KOPT-K1 (cell line): ENCODE results near the gene ANAPC1.
A peak's percentile ranks its signal among the peaks of the same experiment; 100 is the strongest.
"Not testable (repeated sequence)": the region's sequence is repeated elsewhere in the genome, so short reads cannot be mapped to it uniquely, and the experiment has no call there.

Experiments used
- H3K27ac ChIP-seq: fragments of 200-600 bp; sonication (generic); 2 replicates; pipeline ENCODE4 v1.5.1; 2016; ENCODE audit warnings: antibody characterized with exemption, mild to moderate bottlenecking, low read depth, low read length; ENCODE audit not compliant: poor library complexity, severe bottlenecking
- H3K36me3 ChIP-seq: fragments of 200-600 bp; sonication (generic); 2 replicates; pipeline ENCODE4 v1.5.1; 2017; ENCODE audit warnings: antibody characterized with exemption, mild to moderate bottlenecking, low read length, moderate library complexity; ENCODE audit not compliant: insufficient read depth
- H3K9me3 ChIP-seq: fragments of 200-600 bp; sonication (generic); 2 replicates; pipeline ENCODE4 v1.5.1; 2017; ENCODE audit warnings: antibody characterized with exemption, low read length, mild to moderate bottlenecking; ENCODE audit not compliant: insufficient read depth, poor library complexity, severe bottlenecking

ANAPC1 gene

DNA sequence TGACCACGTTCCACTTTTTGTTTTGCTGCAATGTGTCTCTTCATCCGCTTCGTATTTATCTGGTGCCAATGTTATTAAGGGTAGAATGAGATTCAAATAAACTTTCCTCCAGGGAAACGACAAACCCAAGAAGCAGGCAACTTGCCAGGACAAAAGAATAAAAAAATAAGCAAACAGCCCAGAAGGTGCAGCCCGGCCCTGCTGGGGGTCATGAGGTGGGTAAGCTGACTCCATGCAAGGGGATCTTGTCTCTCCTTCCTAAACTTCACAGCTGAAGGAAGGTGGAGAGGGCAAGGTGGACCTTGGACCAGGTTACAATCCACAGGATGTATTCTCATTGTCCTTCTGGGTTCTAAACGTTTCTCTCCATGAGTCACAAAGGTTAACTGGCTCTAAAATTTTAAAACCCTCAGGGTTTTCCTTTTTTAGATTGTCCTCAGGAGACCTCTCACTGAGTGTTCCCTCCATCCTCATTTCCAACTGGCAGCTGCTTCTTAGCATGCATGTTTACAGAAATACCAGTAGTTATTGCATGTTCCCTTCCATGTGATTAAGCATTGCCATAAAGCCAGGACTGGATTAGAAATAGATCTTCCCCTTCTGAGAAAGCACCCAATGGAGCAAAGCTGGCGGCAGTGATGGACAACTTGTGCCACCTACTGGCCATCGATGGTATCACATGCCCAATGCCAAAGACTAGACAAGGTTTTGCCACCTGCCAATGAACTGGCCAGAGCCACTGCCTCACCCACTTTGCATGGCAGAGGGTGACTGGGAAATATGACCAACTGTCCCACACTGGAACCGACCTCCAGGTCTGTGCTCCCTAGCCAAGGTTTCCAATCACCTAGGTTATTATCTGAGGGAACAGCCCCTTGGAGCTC lies 147.9 kb downstream of the ANAPC1 start:
- H3K27ac ChIP-seq, result peak overlapping the region; percentile 54
- not testable (repeated sequence) for H3K9me3 ChIP-seq

DNA sequence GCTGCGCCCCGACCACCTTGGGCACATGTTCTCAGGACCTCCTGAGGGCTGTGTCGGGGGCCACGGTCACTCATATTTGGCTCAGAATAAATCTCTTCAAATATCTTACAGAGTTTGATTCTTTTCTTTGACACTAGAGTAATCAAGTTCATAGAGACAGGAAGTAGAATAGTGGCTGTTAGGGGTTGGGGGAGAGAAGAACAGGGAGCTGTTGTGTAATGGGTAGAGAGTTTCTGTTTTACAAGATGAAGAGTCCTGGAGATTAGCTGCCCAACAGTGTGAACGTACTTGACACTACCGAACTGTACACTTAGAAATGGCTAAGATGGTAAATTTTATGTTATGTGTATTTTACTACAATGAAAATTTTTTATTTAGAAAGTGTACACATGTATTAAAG lies 148.6 kb downstream of the ANAPC1 start:
- H3K36me3 ChIP-seq, H3K9me3 ChIP-seq: not testable (repeated sequence)
- H3K27ac ChIP-seq, result peak overlapping the region; percentile 54

More for the DNA sequence above, 147.9 kb downstream of the ANAPC1 start:
- not testable (repeated sequence) for H3K36me3 ChIP-seq

DNA sequence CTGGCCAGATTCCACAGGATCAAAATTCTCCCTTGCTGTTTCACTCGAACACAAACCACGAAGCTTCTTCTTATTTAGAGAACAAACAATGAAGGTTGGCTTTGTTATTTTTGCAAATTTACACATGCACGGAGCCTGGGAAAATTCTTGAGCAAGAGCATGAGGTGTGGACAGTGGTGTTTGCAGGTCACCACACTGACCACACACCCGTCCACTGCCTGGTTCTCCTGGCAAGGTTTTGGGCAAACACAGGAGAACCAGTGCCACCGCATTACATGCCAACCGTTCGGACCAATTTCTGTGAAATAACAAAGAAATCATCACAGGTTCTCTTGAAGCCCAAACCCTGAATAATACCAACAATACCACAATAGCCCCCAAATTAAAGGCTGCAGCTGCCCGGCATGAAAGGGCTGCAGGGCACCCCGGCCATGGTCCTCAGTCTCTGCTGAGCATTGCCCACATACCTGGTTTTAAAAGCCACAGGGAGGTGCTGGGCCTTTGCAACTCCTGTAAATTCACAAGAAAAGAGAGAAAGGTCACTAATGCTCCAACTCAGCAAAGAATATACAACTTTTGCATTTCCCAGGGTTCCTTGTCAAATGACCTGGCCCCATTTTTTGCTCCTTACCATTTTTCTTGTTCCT lies 154.1 kb downstream of the ANAPC1 start:
- H3K27ac ChIP-seq, H3K9me3 ChIP-seq: not testable (repeated sequence)

DNA sequence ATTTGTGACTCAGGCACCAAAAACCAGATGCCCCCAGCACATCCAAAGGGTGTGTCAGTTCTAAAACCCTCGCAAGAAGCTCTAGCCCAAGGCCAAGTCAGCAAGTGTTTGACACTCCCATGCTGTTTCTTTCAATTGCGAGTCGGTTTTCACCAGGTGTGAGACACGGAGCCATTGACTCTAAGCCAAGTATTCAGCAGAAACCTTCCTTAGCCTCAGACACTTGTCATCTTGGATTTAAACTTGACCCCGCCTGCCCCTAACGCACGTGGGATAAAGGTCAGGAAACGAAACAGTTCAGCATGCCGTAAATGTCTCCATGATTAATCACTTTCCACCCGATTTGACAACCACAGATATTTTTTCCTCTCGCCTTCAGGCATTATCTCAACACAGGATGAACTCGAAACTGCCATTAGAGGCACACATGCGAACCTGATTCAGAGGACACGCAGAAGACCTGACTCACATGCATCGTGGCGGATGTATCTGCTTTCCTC lies 156.3 kb downstream of the ANAPC1 start:
- H3K9me3 ChIP-seq, H3K27ac ChIP-seq, H3K36me3 ChIP-seq: not testable (repeated sequence)

More for the DNA sequence above, 154.1 kb downstream of the ANAPC1 start:
- H3K36me3 ChIP-seq, result not testable (repeated sequence)

DNA sequence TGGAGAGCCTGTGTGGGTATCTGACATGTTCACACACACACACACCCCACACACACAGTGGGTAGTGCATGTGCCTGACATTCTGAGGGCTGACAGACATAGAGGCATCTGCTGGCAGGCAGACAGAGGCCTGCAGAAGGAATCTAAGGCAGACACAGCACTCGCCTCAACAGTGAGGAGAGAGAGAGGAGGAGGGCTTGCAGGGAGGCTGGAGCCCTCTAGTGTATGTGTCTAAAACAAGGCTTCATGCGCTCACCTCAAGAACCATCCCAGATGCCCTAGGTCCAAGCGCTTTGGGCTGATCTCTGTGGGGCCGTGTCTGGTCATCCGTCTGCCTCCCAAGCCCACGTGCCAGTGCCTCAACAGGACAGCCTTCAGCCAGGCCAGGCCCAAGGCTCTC lies 158.3 kb downstream of the ANAPC1 start:
- not testable (repeated sequence) for H3K9me3 ChIP-seq, H3K36me3 ChIP-seq, H3K27ac ChIP-seq

DNA sequence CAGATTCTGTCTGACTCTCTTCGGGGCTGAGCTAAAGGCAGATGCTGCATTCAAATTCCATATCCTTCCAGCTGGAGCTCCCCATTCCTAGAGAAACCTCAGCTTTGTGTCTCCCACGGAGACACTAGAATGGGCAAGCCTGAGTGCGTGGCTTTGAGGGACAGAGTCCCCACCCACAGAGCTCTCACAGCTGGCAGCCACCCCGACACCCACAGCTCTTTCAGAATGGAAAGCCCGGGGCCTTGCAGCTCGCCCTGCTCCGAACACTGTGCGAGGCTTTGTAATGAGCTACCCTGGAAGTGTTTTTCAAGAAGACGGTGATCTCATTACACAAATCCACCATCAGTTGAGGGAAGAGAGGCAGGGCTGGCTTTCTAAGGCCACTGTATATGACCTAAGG lies 164.4 kb downstream of the ANAPC1 start:
- H3K9me3 ChIP-seq, H3K36me3 ChIP-seq, H3K27ac ChIP-seq: not testable (repeated sequence)
